Dedifferentiated amniotic fluid mesenchymal stem cell (primary cell): ENCODE results near the gene CHTF18.

Source experiments
- DNase-seq: peaks from one replicate; pipeline ENCODE4 v3.0.0-alpha.2; 2016; ENCODE audit errors: extremely low spot score

Gene CHTF18

GRCh38 chr16:760545-761343 is 27.7 kb upstream of the CHTF18 start, which contains the start of gene MSLN:
Gene MSLN (plus strand): TSS chr16:760734. CDS start chr16:762681, 1,947 bp downstream.
- DNase-seq, result no peak

GRCh38 chr16:761625-762513 is 26.6 kb upstream of the CHTF18 start:
- DNase-seq, result no peak

- DNase-seq, result no peak
These were observed 25.7 kb upstream of the CHTF18 start for GRCh38 chr16:762595-763268.

- DNase-seq, result no peak
These were observed 24.8 kb upstream of the CHTF18 start for GRCh38 chr16:763369-764183.

GRCh38 chr16:764184-764750 is 24.2 kb upstream of the CHTF18 start:
- DNase-seq, result no peak

GRCh38 chr16:764848-765487 is 23.5 kb upstream of the CHTF18 start:
- DNase-seq, result no peak

GRCh38 chr16:765488-765865 is 22.9 kb upstream of the CHTF18 start:
- DNase-seq, result no peak

GRCh38 chr16:766008-766819 is 22.2 kb upstream of the CHTF18 start:
- no peak for DNase-seq

GRCh38 chr16:766820-767640 is 21.4 kb upstream of the CHTF18 start:
- no peak for DNase-seq

- DNase-seq, result no peak
These were observed 20.6 kb upstream of the CHTF18 start for GRCh38 chr16:767743-768235.

GRCh38 chr16:768428-768827 is 20.0 kb upstream of the CHTF18 start:
- no peak for DNase-seq

GRCh38 chr16:769184-769784 is 19.1 kb upstream of the CHTF18 start:
- no peak for DNase-seq

- no peak for DNase-seq
These were observed 18.5 kb upstream of the CHTF18 start for GRCh38 chr16:769934-770333.

GRCh38 chr16:770411-770810 is 18.0 kb upstream of the CHTF18 start:
- DNase-seq, result no peak

GRCh38 chr16:772959-773358 is 15.5 kb upstream of the CHTF18 start:
- DNase-seq, result no peak

- no peak for DNase-seq
These were observed 14.1 kb upstream of the CHTF18 start for GRCh38 chr16:774086-775001.

- DNase-seq, result no peak
These were observed 13.1 kb upstream of the CHTF18 start for GRCh38 chr16:775236-775796.
